Activated CD4-positive, CD25-positive, alpha-beta regulatory T cell treated with anti-CD3 and anti-CD28 coated beads, Interleukin-2, amount 50 U/mL, for 24 hours (primary cell): ENCODE results near the gene CMTM6.
"Not testable (repeated sequence)": the region's sequence is repeated elsewhere in the genome, so short reads cannot be mapped to it uniquely, and the experiment has no call there.

Experiments
- ATAC-seq, 2 donors: fragments of 150-1000 bp; cut with Tn5 transposase; one replicate each; pipeline ENCODE4 v1.10.0; 2021; ENCODE audit warnings: mild to moderate bottlenecking in 1 of 2, moderate library complexity in 1 of 2

Gene CMTM6

DNA sequence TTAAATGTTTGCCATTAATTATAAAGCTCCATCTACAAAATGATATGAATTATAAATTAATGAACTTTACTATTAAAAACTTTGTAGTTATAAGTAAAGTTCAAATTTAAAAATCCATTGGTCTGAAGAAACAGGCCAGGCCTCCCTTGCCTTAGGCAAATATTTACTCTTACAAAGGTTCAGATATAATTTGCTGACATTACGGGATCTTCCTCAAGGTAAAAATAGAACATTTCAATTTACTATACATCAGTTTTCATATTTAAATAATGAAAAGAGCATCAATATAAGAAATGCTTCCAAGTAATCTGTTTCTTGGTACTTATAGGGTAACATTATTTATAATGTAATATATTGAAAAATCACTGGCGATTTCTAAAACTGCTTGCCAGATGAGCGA is 3.7 kb downstream of the CMTM6 start:
- ATAC-seq = no peak

DNA sequence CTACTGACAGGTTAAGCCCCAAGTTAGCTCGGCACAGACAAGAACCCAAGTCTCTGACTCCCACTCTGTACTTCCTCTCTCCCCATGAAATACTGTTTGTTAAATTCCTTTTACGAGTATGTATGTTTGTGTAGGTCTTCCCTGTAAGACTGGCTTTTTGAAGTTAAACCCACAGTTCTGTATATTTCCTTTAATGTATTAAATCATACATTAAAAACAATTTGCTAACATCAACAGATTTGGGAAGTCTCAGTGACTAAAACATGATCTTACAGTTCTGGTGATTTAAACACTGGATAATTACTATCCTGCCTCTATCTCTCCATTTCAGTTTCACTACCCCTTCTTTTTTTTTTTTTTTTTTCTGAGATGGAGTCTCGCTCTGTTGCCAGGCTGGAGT is 4.4 kb downstream of the CMTM6 start:
- ATAC-seq = no peak

DNA sequence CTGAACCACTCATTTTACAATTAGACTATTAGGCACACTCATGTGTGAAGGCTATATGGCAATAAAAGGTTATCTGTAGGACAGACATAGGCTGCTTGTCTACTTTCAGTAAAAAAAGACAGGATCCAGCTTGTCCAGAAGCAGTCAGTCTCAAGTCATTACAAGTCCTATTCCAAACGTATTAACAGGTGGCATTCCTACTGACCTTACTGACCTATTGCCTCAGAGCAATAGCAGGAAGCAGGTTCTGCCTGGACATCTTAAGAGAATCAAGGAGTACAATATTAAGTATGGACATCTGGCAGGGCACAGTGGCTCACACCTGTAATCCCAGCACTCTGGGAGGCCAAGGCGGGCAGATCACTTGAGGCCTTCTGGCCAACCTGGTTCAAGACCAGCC is 7.0 kb downstream of the CMTM6 start:
- ATAC-seq = no peak

DNA sequence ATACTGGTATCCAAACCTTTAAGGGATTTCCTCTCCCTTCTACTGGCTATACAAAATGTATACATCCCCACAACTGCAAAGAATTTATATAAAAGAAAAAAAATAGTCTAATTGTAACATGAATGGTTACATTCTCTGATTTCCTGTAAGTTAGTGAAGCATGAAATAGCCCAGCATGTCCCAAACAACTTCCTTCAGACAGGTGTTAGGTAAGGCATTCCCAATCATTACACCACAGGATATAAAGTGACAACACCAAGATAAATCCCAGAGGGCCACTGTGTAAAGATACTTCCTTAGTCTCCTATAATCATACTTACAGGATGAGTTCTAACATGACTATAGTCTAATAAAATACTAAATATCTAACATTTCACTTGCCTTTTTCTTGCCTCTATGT is 7.6 kb downstream of the CMTM6 start:
- no peak for ATAC-seq

DNA sequence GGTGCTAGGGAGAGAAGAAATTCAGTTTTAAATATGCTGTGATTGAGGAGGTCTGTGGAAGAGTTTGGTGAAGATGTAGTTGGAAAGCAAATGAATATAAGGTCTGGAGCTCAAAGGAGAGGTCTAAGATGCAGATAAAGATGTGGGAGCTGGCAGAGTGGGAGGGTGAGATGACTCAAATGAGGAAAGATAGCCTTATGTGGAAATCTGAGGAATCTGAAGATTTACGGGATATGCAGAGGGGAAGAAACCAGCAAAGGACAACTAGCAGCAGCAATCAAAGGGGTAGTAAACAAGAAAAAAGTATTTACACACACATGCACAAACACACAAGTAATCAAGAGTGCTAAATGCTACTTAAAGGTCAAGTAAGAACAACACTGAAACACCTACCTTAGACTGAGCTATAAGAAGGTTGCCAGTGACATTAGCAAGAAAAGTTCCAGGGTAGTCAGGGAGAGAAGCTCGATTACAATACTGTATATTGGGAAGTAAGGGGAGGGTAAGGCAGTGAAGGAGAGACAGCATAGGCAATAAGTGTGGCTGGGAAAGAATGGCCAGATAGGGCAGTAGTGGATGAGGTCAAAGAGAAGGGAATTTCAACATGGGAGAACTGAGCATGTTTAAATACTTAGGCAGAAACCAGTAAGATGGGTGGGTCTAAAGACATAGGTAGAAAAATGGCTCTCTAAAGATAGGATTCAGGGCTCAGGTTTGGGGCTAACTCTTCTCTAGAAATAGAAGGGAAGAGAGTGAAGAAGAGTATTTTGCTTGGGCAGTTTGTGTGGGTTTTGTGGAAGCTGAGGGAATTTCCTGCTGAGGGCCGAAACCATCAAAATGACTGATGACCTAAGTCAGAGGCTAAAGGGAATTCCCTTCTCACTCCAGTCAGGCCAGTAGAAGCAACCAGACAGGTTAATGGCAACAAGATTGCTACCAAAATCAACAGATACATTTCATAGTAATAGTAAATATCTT is 8.9 kb downstream of the CMTM6 start:
- ATAC-seq = peak; percentile 60 to 67

DNA sequence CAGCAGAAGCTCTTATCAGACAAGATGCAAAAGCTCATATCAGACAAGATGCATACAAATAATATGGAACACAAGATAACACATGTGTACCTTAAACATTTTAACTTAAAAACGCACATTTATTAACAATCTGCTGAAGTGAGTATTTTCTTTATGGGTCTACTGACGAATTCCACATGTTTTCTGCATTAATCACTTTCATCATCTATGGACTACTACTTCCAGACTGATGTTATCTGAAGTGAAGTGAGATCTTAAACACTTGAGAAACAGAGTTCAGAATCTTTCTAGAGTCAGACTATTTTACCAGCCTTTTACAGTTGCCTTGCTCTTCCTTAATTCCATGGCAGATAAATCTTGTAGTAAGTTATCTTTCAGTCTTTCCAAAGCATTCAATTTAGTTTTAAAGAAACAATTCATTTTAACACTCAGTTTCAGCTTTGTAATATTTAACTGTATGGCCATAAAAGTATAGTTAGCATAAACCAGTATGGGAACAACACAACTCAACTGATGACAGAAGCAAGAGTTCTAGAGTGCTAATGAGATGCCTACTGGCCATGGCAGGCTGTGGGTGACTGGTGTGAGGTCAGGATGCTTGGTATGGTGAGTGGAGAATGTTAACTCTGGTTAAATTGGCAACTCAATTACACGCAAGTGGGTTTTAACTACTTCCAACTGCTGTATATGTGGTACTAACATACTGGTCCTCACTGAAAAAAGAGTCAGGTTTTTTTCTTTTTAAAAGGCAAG is 9.8 kb downstream of the CMTM6 start:
- no peak for ATAC-seq

DNA sequence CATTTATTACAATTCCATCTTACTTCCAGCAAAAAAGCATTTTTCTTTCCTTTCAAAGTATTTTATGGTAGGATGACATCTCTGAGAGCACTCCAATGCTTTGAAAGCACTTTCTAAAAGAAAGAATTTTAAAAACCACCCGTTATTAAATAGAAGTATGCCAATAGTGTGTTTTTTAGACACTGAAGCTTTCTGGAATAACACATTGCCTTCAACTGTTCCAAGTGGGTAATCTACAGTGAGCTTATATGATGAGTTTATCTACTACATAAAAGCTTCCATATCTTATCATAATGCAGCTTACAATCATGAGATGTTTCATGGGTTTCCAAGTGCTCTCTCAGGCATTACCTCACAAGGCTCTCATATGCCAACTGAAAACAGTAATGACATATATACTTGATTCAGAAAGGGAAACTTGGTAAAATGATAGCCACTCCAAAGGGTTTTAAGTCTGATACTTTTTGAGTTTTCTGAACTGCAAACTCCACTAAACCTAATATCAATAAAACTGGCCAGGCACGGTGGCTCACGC is 14.1 kb downstream of the CMTM6 start:
- ATAC-seq = no peak

DNA sequence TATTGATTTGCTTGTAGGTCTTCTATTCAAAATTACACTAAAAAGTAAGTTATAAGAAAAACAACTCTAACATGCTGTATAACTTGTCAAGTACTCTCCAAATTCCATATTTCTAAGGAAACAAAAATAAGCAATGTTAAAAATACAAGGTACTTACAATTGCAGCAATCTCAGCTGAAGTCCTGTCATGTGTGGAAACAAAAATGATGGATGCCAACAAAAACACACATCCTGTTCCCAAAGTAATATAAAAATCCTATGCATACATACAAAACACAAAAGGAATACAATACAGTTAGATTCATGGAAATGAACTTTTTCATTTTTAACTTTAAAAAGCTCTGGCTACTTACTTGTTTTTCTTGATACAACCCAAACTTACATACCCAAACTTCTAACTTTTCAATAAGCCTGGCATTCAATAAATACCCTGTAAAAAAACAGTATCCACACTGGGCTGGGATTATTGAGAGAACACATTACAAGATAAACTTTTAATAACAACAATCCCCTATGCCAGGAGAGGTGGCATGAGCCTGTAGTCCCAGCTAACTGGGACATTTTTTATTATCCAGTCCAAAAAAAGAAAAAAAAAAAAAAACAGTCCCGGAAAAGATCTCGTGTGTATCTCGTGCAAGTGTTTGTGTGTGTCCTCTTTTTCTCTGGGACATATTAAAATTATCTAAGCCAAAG is 14.7 kb downstream of the CMTM6 start:
- ATAC-seq = no peak

DNA sequence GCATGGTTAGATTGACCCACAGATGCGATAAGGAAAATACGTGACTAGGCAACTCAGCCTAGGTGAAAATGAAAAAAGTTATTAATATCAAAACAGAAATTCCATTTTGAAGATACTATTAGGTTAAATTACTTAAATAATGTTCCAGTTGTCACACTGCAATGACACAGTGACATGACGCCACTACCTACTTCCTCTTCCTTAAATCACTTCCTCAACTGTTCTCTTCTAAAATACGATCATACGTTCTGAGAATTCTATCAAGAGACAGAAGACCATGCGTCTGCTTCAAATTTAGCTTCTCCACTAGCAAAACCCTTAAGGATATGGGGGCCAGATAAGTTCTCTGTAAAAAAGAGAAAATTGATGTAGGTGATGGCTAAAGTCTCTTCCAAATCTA is 18.2 kb downstream of the CMTM6 start:
- no peak for ATAC-seq

DNA sequence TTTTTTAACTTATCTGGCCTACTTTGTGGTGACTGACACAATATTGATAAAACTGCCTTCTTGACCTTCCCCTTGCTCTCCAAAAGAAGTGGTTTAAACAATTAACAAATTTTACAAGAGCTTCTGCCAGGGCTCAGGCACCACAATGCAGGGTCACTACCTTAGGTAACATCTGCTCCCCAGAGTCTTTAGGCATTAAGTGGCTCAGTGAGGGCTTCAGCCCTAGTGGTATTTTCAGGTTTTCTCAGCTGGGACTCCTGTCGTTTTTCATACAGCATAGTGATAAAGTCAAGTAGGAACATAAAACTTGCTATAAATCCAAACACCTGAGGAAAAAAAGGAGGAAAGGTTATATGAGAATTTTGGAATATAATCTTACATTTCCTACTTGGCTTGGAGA is 18.9 kb downstream of the CMTM6 start:
- ATAC-seq = no peak

DNA sequence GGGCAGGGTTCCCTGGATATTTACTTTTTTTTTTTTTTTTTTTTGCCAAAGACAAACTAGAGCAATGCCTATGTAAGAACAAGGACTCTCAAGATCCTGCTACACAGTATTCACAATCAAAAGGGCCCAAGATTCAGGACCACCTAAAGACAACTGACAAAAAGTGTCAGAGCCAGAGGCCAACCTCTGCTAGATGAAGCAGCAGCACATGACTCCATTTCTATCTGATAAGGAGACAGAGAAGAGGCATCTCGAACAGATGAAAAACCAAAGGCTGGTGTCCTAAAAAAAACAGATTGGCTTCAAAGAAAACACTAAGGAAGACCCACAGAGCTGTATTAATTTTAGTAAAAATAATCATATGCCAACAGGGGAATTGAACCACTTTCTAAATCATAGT is 20.0 kb downstream of the CMTM6 start:
- no peak for ATAC-seq

DNA sequence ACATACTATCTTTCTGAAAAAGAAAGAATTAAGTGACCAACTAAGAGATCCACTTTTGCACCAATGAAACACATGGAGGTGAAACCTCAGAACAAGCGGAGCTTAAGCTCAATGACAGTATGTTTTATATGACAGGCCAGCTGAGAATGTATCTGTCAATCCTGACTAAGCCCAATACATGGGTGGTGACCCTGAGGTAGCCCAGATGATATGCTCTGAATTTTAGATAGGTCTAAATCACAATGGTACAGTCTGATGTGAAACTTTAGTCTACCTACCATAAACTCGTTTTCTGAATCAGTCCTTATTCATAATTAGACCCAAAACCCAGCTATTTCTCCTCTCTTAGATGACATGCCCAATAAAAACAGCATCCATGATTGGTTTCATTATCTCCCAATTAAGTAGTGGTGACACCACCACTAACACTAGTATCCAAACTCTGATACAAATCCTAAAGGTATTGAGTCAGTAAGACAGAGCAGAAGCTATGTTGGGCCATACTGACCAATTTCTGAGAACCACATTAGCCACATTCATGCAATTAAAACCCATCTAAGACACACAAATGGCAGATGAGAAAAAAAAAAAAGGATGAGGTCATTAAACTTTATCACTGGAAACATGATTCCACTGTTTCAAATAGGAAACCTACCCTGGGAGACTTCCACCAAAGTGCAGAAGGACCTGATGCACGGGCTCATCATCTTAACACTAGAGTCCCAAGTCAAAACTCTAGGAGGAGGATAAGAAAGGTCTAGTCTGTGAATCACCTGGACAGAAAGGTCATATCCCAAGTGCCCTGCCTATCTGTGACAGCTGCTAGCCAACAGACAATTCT is 20.6 kb downstream of the CMTM6 start:
- peak; percentile 61 to 74 for ATAC-seq

DNA sequence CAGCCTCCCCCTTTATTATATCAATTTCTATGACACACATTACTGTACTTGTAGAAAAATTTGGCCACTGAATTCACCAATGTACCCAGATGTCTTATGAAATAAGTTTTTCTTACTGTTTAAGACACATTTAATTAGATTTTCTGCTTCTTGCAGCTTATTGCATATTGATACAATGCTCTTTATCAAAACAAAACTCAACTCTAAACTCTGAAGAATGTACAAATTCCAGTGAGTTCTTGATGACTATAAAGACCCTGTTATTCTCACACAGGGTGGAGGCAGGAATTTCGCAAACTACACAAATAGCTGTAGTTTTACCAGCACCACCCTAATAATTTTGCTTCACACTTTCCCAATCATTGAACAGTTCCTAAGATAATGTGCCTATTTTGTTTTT is 22.0 kb downstream of the CMTM6 start:
- no peak for ATAC-seq

DNA sequence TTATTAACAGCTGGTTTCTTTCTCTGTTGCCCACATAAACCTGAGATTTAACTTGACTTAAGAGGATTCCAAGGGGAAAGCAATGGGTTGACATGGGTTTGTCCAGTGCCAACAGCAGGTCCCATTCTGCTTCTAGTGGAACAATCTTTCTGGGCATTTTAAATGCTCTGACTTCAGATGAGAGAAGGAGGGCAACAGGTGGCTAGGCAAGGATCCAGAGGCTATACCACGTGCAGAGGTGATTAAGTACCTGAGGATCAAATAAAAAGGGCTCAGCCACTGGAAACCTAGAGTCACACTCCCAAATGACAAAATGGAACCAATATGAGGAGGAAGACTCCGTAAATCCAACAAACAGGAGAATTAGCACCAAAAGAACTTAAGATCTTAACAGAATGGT is 28.5 kb downstream of the CMTM6 start:
- no peak for ATAC-seq

DNA sequence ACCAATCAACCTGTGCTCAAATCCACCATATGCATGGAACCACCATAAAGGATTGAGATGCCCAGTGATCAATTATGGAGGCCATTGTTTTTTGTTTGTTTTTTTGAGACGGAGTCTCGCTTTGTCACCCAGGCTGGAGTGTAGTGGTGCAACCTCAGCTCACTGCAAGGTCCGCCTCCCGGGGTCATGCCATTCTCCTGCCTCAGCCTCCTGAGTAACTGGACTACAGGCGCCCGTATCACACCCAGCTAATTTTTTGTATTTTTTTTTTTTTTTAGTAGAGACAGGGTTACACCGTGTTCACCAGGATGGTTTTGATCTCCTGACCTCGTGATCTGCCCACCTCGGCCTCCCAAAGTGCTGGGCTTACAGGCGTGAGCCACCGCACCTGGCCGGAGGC is 30.5 kb downstream of the CMTM6 start:
- not testable (repeated sequence) for ATAC-seq

DNA sequence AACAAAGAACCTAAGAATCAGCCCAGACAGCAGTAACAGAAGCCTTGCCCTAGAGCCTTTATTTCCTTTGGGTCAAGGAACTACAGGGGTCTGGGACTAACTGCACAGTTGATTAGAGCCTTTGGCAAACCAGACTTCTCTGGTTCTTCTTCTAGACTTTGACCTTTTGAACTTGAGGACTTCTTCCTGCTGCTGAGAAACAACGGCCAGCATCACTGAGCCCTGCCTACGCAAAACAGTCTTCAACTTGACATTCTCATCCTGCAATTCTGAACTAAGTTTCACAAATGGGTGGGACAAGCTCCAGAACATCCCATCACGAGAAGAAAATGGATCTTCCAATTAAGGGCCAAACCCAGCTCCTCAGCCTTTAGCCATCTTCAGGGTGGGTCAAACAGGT is 31.4 kb downstream of the CMTM6 start:
- ATAC-seq = no peak

DNA sequence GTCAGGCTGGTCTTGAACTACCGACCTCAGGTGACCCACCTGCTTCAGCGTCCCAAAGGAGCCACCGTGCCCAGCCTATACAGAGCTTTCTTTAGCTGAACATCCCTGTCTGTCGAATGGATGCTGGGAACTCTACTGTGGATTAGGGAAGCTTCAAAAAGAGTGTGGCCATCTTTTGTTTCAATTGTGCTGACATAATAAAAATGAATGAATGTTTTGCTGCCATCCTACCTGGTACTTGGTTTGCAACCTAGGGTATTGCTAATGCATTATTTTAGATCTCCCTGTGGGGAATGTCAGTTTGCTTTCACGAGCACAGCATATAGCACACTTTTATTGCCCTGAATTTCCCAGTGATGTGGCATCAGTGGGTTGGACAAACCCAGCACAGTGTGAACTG is 32.3 kb downstream of the CMTM6 start:
- no peak for ATAC-seq

DNA sequence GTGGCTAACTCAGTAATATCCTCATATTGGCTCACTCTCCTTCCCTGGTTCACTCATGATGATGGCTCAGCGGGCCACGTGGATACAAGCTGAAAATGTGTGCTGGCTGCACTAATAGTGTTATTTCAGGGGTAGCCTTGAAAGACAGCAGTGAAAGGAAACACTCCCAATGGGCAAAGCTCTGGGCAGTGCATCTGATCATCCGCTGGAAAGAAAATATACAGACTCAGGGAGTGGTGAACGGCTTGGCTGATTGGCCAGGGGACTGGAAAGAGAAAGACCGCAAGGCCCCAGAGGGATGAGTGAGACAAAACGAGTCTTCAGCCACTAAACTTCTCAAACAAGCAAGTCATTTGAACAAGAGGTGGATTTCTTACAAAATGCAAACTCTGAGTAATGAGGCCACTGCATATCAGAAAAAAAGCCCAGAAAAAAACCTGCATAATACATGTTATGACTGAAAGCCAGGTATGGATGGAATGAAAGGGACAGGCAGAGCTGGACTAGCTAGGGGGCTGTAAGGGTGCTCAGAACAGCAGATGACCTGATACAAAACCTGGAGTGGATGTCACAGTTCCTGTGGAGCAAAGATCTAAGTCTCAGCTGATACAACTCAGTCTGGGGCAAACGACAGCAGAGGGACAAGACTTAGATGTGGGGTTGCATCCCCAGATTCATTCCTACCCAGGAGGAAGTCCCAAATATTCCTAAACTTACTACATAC is 33.3 kb downstream of the CMTM6 start:
- peak in 1 of 2 donors; percentile 31 for ATAC-seq

DNA sequence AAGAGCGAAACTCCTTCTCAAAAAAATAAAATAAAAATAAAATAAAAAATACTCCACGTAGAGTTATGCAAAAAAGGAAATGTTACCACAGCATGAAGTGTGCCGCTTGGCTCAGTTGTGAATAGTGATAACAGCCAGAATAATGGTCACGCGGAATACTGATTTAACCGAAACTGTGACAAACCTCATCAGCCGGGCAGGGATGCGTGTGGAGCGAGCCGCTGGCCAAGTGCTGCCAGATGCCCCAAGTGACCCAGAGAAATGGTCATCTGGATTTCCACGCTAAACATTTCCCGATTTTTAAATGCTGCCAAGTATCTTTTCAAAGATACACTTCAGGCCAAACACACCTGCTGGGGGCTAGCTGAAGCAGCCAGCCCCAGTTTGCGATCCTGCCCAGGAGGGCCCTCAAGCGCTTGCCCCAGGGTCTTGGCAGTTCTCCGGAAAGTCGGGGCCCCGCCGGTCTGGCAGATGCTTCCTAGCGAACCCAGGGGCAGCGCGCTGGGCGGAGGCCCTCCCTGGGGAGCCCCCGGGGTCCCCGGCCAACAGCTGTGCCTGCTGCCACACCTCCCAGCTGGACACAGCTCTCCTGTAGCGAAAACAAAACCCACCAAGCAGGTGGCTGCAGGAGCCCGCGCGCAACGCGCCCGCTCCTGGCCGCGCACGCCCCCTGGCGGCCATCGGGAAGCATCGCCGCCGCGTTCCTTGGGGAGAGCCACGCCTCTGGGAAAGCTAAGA is 35.1 kb downstream of the CMTM6 start:
- peak; percentile 80 to 85 for ATAC-seq

DNA sequence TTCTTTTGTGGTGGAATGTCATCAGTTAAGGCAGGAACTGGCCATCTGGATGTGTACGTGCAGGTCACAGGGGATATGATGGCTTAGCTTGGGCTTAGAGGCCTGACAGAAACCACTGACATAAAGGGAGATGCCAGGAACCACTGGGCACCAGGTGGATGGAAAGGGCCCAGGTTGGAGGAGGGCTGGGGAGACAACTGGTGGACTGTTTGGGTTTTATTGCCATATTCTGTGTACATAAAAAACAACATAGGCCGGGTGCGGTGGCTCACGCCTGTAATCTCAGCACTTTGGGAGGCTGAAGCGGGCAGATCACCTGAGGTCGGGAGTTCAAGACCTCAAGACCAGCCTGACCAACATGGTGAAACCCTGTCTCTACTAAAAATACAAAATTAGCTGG is 35.8 kb downstream of the CMTM6 start:
- ATAC-seq = not testable (repeated sequence)

DNA sequence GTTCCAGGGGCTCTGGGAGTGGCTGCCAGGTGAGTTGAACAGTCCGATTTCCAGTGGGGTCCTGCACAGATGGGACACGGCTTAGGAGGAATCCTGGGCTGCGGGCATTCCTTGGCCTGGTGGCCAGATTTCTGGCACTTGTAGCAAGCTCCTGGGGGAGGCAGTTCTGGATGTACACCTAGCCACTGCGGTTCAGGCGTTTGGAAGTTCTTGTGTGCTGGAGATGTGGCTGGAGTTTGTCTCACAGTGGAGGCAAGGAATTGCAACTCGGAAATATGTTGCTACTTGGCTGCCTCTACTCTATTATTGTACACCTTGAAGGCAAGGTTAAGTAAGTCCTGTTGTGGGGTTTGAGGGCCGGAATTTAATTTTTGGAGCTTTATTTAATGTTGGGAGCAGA is 37.9 kb downstream of the CMTM6 start:
- not testable (repeated sequence) for ATAC-seq
